ENCODE measurements around the gene PI4K2A. TPM values are rescaled to one million over a fixed set of nuclear protein-coding genes. Genes with fewer than 3 reads are reported as not detected.
A peak's percentile ranks its signal among the peaks of the same experiment; 100 is the strongest.

Gene PI4K2A
- total and polyA plus RNA-seq, 9 donors, result 6.7 to 12.0 (median 9.8) TPM

GRCh38 chr10:97600616-97601015 lies 39.9 kb upstream of the PI4K2A start:
- Histone ChIP-seq H3K36me3 (ENCODE audit: control insufficient read depth, insufficient read depth, low read length) (no peaks in the 10 kb centered on the region), H3K4me1 (ENCODE audit: control insufficient read depth, insufficient read depth, low read length) (peaks cover 16% of the 10 kb centered on the region), H3K4me3 (ENCODE audit: low read length) (no peak overlapping the region), H3K9me3 (replicated peaks; ENCODE audit: control insufficient read depth, low read depth, low read length) (no peaks in the 10 kb centered on the region), H3K27ac (ENCODE audit: low read length) (peak overlapping the region; percentile 11), H3K27me3 (ENCODE audit: control insufficient read depth, insufficient read depth, low read length) (no peaks in the 10 kb centered on the region)
- DNase-seq, result no peak
- no CpG with 5 or more reads among the region's 1 CpG for WGBS (ENCODE audit: insufficient coverage)

GRCh38 chr10:97601268-97602215 lies 38.9 kb upstream of the PI4K2A start:
- Histone ChIP-seq H3K4me1 (ENCODE audit: control insufficient read depth, insufficient read depth, low read length) (peaks cover 14% of the 10 kb centered on the region), H3K9me3 (replicated peaks; ENCODE audit: control insufficient read depth, low read depth, low read length) (no peaks in the 10 kb centered on the region), H3K36me3 (ENCODE audit: control insufficient read depth, insufficient read depth, low read length) (no peaks in the 10 kb centered on the region), H3K4me3 (ENCODE audit: low read length) (no peak overlapping the region), H3K27me3 (ENCODE audit: control insufficient read depth, insufficient read depth, low read length) (no peaks in the 10 kb centered on the region), H3K27ac (ENCODE audit: low read length) (peak overlapping the region; percentile 29)
- WGBS (ENCODE audit: insufficient coverage), result 59% methylated on average over 19 of the region's 21 CpGs
- peak; percentile 42 for DNase-seq

- Histone ChIP-seq H3K27ac (ENCODE audit: low read length) (no peak overlapping the region), H3K27me3 (ENCODE audit: control insufficient read depth, insufficient read depth, low read length) (no peaks in the 10 kb centered on the region), H3K36me3 (ENCODE audit: control insufficient read depth, insufficient read depth, low read length) (no peaks in the 10 kb centered on the region), H3K4me1 (ENCODE audit: control insufficient read depth, insufficient read depth, low read length) (peaks cover 10% of the 10 kb centered on the region), H3K9me3 (replicated peaks; ENCODE audit: control insufficient read depth, low read depth, low read length) (no peaks in the 10 kb centered on the region), H3K4me3 (ENCODE audit: low read length) (no peak overlapping the region)
- WGBS (ENCODE audit: insufficient coverage), result 90% methylated on average over 4 of the region's 5 CpGs
- DNase-seq, result no peak
These were observed 33.3 kb upstream of the PI4K2A start for GRCh38 chr10:97607095-97607636.

GRCh38 chr10:97608991-97609561 lies 31.4 kb upstream of the PI4K2A start:
- Histone ChIP-seq H3K27me3 (ENCODE audit: control insufficient read depth, insufficient read depth, low read length) (no peaks in the 10 kb centered on the region), H3K27ac (ENCODE audit: low read length) (no peak overlapping the region), H3K4me3 (ENCODE audit: low read length) (no peak overlapping the region), H3K4me1 (ENCODE audit: control insufficient read depth, insufficient read depth, low read length) (peaks cover 12% of the 10 kb centered on the region), H3K9me3 (replicated peaks; ENCODE audit: control insufficient read depth, low read depth, low read length) (no peaks in the 10 kb centered on the region), H3K36me3 (ENCODE audit: control insufficient read depth, insufficient read depth, low read length) (no peaks in the 10 kb centered on the region)
- DNase-seq, result peak; percentile 46
- 81% methylated on average over 3 of the region's 13 CpGs for WGBS (ENCODE audit: insufficient coverage)

GRCh38 chr10:97611473-97611872 lies 29.0 kb upstream of the PI4K2A start:
- no peaks in the 10 kb centered on the region for H3K9me3 ChIP-seq (replicated peaks; ENCODE audit: control insufficient read depth, low read depth, low read length)
- no peaks in the 10 kb centered on the region for H3K36me3 ChIP-seq (ENCODE audit: control insufficient read depth, insufficient read depth, low read length)
- H3K4me3 ChIP-seq (ENCODE audit: low read length), result no peak overlapping the region
- H3K4me1 ChIP-seq (ENCODE audit: control insufficient read depth, insufficient read depth, low read length), result peaks cover 12% of the 10 kb centered on the region
- no peaks in the 10 kb centered on the region for H3K27me3 ChIP-seq (ENCODE audit: control insufficient read depth, insufficient read depth, low read length)
- 85% methylated on average over 7 of the region's 12 CpGs for WGBS (ENCODE audit: insufficient coverage)
- H3K27ac ChIP-seq (ENCODE audit: low read length), result no peak overlapping the region
- DNase-seq, result no peak

- Histone ChIP-seq H3K9me3 (replicated peaks; ENCODE audit: control insufficient read depth, low read depth, low read length) (no peaks in the 10 kb centered on the region), H3K4me3 (ENCODE audit: low read length) (no peak overlapping the region), H3K27me3 (ENCODE audit: control insufficient read depth, insufficient read depth, low read length) (no peaks in the 10 kb centered on the region), H3K27ac (ENCODE audit: low read length) (no peak overlapping the region), H3K4me1 (ENCODE audit: control insufficient read depth, insufficient read depth, low read length) (peaks cover 12% of the 10 kb centered on the region), H3K36me3 (ENCODE audit: control insufficient read depth, insufficient read depth, low read length) (no peaks in the 10 kb centered on the region)
- WGBS (ENCODE audit: insufficient coverage), result no CpG with 5 or more reads among the region's 2 CpGs
- DNase-seq, result peak; percentile 81
These were observed 28.1 kb upstream of the PI4K2A start for GRCh38 chr10:97612386-97612785.

GRCh38 chr10:97618285-97618684 lies 22.2 kb upstream of the PI4K2A start:
- no CpG with 5 or more reads among the region's 4 CpGs for WGBS (ENCODE audit: insufficient coverage)
- Histone ChIP-seq H3K4me3 (ENCODE audit: low read length) (no peak overlapping the region), H3K9me3 (replicated peaks; ENCODE audit: control insufficient read depth, low read depth, low read length) (no peaks in the 10 kb centered on the region), H3K27ac (ENCODE audit: low read length) (no peak overlapping the region), H3K36me3 (ENCODE audit: control insufficient read depth, insufficient read depth, low read length) (no peaks in the 10 kb centered on the region), H3K4me1 (ENCODE audit: control insufficient read depth, insufficient read depth, low read length) (no peaks in the 10 kb centered on the region), H3K27me3 (ENCODE audit: control insufficient read depth, insufficient read depth, low read length) (no peaks in the 10 kb centered on the region)
- no peak for DNase-seq

- Histone ChIP-seq H3K4me1 (ENCODE audit: control insufficient read depth, insufficient read depth, low read length) (no peaks in the 10 kb centered on the region), H3K27me3 (ENCODE audit: control insufficient read depth, insufficient read depth, low read length) (no peaks in the 10 kb centered on the region), H3K27ac (ENCODE audit: low read length) (no peak overlapping the region), H3K9me3 (replicated peaks; ENCODE audit: control insufficient read depth, low read depth, low read length) (no peaks in the 10 kb centered on the region), H3K36me3 (ENCODE audit: control insufficient read depth, insufficient read depth, low read length) (no peaks in the 10 kb centered on the region), H3K4me3 (ENCODE audit: low read length) (no peak overlapping the region)
- no CpG with 5 or more reads among the region's 4 CpGs for WGBS (ENCODE audit: insufficient coverage)
- DNase-seq, result no peak
These were observed 21.7 kb upstream of the PI4K2A start for GRCh38 chr10:97618733-97619132.

- Histone ChIP-seq H3K27ac (ENCODE audit: low read length) (no peak overlapping the region), H3K4me3 (ENCODE audit: low read length) (no peak overlapping the region), H3K9me3 (replicated peaks; ENCODE audit: control insufficient read depth, low read depth, low read length) (no peaks in the 10 kb centered on the region), H3K36me3 (ENCODE audit: control insufficient read depth, insufficient read depth, low read length) (no peaks in the 10 kb centered on the region), H3K4me1 (ENCODE audit: control insufficient read depth, insufficient read depth, low read length) (no peaks in the 10 kb centered on the region), H3K27me3 (ENCODE audit: control insufficient read depth, insufficient read depth, low read length) (no peaks in the 10 kb centered on the region)
- no CpG with 5 or more reads among the region's 1 CpG for WGBS (ENCODE audit: insufficient coverage)
- DNase-seq, result no peak
These were observed 17.2 kb upstream of the PI4K2A start for GRCh38 chr10:97623277-97623676.

- Histone ChIP-seq H3K4me3 (ENCODE audit: low read length) (no peak overlapping the region), H3K27ac (ENCODE audit: low read length) (no peak overlapping the region)
- WGBS (ENCODE audit: insufficient coverage), result 100% methylated on average over 1 of the region's 4 CpGs
These were observed 12.7 kb upstream of the PI4K2A start for GRCh38 chr10:97627731-97628130.

More at GRCh38 chr10:97627731-97628130, 12.7 kb upstream of the PI4K2A start:
- no peaks in the 10 kb centered on the region for H3K9me3 ChIP-seq (replicated peaks; ENCODE audit: control insufficient read depth, low read depth, low read length)
- peaks cover 4% of the 10 kb centered on the region for H3K4me1 ChIP-seq (ENCODE audit: control insufficient read depth, insufficient read depth, low read length)
- no peaks in the 10 kb centered on the region for H3K36me3 ChIP-seq (ENCODE audit: control insufficient read depth, insufficient read depth, low read length)
- DNase-seq, result no peak
- no peaks in the 10 kb centered on the region for H3K27me3 ChIP-seq (ENCODE audit: control insufficient read depth, insufficient read depth, low read length)
